ENCODE data around the gene ASPSCR1. TPM values are rescaled to one million over a fixed set of nuclear protein-coding genes. Genes with fewer than 3 reads are reported as not detected.

Gene ASPSCR1
- total and polyA plus RNA-seq, 2 of the 13 experiments (the other 11 are each of a cell fraction or from before 2014, with no cell fraction given), result 274 to 314 TPM

GRCh38 chr17:81976332-81977210 lies 858 bp upstream of the ASPSCR1 start (continued):
- TF ChIP-seq ZNF558 (CRISPR knock-in tag; IDR thresholded peaks at IDR 0.05; ENCODE audit: borderline replicate concordance) (no peak; the same call in 1 of the 2 replicates), NKX3-1 (CRISPR knock-in tag; IDR thresholded peaks at IDR 0.05) (peak; percentile 0; the same call in 1 of the 2 replicates), ZBTB37 (CRISPR knock-in tag; IDR thresholded peaks at IDR 0.05) (0 out of 2 replicates have a peak, but pooled peaks have one; percentile 24), ZXDC (CRISPR knock-in tag; IDR thresholded peaks at IDR 0.05) (peak; percentile 47; the same call in 1 of the 2 replicates), ZNF350 (CRISPR knock-in tag; IDR thresholded peaks at IDR 0.05; ENCODE audit: borderline replicate concordance, low read depth) (peak; percentile 71; the same call in 1 of the 2 replicates), FOXO4 (CRISPR knock-in tag; conservative IDR thresholded peaks at IDR 0.05) (peak; percentile 93; the same call in 1 of the 2 replicates), KLF6 (CRISPR knock-in tag; IDR thresholded peaks at IDR 0.05) (peak; percentile 10; the same call in 1 of the 2 replicates), ZNF772 (CRISPR knock-in tag; IDR thresholded peaks at IDR 0.05) (no peak), ARID5B (CRISPR knock-in tag; IDR thresholded peaks at IDR 0.05) (peak; percentile 8; the same call in 1 of the 2 replicates), ZNF367 (CRISPR knock-in tag; IDR thresholded peaks at IDR 0.05; ENCODE audit: borderline replicate concordance) (no peak), ZNF776 (CRISPR knock-in tag; IDR thresholded peaks at IDR 0.05) (peak; percentile 42; the same call in 1 of the 2 replicates), NR3C1 (CRISPR knock-in tag; IDR thresholded peaks at IDR 0.05) (no peak), SKIL (CRISPR knock-in tag; IDR thresholded peaks at IDR 0.05; ENCODE audit: borderline replicate concordance) (no peak), KLF13 (CRISPR knock-in tag; IDR thresholded peaks at IDR 0.05) (0 out of 2 replicates have a peak, but pooled peaks have one; percentile 68), MXI1 (IDR thresholded peaks at IDR 0.05; ENCODE audit: borderline replicate concordance, low read depth, low read length) (peak; percentile 62; the same call in 1 of the 3 replicates)
